ENCODE measurements around the gene VASN.

VASN gene

DNA sequence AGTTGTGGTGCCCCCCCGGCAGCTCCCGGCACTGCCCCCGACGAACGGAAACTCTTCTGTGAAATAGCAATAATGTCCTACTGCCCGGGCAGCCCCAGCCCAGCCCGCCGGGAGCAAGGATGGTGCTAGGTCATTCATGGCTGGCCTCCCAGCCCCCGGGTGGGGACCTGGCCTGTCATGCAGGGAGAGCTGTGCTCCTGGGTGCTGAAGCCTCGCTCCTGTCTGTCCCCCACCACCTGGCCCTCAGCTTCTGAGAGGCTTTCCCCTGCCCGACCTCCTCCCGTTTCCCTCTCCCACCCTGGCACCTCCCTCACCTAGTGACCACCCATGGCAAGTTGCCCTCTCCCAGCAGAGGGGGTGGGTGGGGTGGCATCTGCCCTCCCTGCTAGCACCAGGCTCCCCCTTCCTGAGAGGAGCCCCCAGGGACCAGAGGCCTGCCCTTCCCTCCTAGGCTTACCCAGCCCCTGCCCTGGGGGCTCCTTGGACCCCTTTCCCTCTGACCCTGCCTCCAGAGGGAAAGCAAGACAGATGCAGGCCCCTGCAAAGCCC, 34.0 kb upstream of the VASN start:
- DNase-seq (ENCODE audit: low spot score): no peak
- TF ChIP-seq, protein P1, sequence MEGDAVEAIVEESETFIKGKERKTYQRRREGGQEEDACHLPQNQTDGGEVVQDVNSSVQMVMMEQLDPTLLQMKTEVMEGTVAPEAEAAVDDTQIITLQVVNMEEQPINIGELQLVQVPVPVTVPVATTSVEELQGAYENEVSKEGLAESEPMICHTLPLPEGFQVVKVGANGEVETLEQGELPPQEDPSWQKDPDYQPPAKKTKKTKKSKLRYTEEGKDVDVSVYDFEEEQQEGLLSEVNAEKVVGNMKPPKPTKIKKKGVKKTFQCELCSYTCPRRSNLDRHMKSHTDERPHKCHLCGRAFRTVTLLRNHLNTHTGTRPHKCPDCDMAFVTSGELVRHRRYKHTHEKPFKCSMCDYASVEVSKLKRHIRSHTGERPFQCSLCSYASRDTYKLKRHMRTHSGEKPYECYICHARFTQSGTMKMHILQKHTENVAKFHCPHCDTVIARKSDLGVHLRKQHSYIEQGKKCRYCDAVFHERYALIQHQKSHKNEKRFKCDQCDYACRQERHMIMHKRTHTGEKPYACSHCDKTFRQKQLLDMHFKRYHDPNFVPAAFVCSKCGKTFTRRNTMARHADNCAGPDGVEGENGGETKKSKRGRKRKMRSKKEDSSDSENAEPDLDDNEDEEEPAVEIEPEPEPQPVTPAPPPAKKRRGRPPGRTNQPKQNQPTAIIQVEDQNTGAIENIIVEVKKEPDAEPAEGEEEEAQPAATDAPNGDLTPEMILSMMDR (IDR thresholded peaks at IDR 0.05; ENCODE audit: extremely low read depth, insufficient read depth, missing control alignments): no peak
- in situ Hi-C loops (cut with MboI; ENCODE audit: low pct_unique_long_range_greater_than_20kb, low sequenced_read_pairs, unreplicated experiment): no loop called here

DNA sequence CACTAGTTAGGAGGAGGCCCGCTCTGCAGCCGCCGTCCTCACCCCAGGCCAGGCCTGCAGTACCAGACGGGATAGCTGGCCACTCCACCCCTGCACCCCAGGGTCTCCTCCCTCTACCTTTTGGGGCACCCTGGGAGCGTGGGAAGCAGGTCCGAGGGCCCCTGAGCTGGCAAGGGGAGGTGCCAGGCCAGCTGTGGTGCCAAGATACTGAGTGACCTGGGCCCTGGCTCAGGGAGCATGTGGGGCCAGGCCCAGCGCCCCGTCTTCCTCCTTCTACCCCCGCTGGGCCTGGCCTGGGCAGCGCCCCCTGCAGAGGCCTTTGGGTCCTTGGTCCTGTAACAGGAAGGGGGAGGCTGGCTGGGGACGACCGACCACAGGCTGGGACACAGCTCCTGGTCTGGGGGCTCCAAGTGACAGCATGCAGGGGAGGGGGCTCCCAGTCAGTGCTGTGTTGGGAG, 33.5 kb upstream of the VASN start:
- in situ Hi-C loops (cut with MboI; ENCODE audit: low pct_unique_long_range_greater_than_20kb, low sequenced_read_pairs, unreplicated experiment): no loop called here
- TF ChIP-seq, protein P1 (IDR thresholded peaks at IDR 0.05; ENCODE audit: extremely low read depth, insufficient read depth, missing control alignments): no peak
- no peak for DNase-seq (ENCODE audit: low spot score)

DNA sequence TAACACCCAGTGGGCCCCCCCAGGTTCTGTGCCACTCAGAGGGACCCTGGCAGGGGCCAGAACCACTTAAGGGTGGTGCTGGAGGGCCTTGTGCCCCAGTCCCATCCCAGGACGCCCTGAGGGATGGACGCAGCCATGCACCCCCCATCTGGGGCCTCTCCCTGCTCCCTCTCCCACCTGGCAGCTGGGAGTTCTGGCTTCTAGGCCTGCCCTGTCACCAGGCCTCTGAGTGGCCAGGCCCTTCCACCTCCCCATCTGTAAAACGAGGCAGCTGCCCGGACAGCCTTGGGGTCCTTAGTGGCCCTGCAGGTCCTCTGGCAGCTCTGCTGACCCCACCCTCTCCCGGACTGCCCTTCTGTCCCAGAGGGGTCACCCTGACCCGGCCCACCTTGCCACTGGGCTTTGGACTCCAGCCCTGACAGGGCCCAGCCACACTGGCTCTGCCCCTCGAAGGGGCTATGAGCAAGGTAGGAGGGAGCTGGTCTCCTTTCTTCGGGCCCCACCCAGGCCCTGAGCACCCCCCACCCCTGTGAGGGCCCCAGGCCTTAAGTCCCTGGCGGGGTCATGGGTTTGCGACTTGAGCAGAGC, 32.8 kb upstream of the VASN start:
- DNase-seq (ENCODE audit: low spot score): no peak
- TF ChIP-seq, protein P1 (IDR thresholded peaks at IDR 0.05; ENCODE audit: extremely low read depth, insufficient read depth, missing control alignments): no peak
- in situ Hi-C loops (cut with MboI; ENCODE audit: low pct_unique_long_range_greater_than_20kb, low sequenced_read_pairs, unreplicated experiment): no loop called here

DNA sequence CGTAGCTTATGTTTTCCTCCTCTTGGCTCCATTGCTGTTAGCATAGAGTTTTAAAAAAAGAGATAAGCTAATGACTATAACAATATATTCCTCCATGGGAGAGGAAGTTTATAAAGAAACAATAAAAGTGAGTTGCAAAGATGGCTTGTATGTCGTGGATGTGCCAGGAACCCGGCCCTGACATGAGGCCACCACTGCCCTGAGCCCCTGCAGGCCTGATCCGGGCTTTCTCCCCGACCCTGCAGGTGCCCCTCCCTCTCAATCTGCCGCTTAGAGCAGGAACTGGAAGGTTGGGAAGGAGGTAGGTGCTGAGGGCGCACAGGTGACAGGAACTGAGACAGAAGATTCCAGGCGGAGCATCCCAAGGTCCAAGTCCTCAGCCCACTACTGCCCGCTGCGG, 32.2 kb upstream of the VASN start:
- DNase-seq (ENCODE audit: low spot score): no peak
- in situ Hi-C loops (cut with MboI; ENCODE audit: low pct_unique_long_range_greater_than_20kb, low sequenced_read_pairs, unreplicated experiment): no loop called here
- TF ChIP-seq, protein P1 (IDR thresholded peaks at IDR 0.05; ENCODE audit: extremely low read depth, insufficient read depth, missing control alignments): no peak

DNA sequence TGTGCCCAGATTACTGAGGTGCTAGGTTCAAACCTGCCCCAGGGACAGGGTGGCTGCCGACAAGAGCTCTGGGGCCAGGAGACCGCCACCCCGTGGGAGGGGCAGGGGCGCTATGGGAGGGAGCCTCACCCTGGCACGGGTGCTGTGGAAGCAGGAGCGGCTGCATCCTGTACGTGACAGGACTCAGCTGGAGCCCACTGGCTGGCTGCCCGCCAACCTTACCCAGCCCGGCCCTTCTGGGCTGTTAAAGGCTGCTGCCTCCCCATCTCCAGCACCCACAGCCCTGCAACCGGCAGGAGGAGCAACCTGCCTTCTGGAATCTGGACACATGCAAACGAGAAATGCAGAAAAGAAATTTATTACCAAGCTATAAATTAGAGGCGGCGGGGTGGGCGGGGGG, 31.7 kb upstream of the VASN start:
- no peak for DNase-seq (ENCODE audit: low spot score)
- in situ Hi-C loops (cut with MboI; ENCODE audit: low pct_unique_long_range_greater_than_20kb, low sequenced_read_pairs, unreplicated experiment): no loop called here
- TF ChIP-seq, protein P1 (IDR thresholded peaks at IDR 0.05; ENCODE audit: extremely low read depth, insufficient read depth, missing control alignments): no peak

DNA sequence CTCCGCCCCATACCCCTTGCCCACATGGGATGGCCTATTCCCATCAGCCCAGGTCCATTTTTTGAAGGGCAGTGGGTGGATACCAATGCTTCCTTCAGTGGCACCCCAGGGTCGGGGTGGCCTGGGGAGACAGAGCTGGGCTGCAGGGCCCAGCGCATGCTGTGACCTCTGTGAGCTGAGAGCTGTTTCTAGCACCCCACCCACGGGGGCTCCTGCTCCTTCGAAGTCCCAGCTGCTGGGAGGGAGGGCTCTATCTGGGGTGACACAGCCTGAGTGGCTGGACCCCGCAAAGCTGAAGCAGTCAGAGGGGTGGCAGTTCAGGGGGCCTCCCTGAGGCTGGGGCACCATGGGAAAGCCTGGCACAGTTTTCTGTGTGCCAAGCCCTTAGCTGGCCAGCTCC, 31.2 kb upstream of the VASN start:
- TF ChIP-seq, protein P1 (IDR thresholded peaks at IDR 0.05; ENCODE audit: extremely low read depth, insufficient read depth, missing control alignments): no peak
- in situ Hi-C loops (cut with MboI; ENCODE audit: low pct_unique_long_range_greater_than_20kb, low sequenced_read_pairs, unreplicated experiment): no loop called here
- no peak for DNase-seq (ENCODE audit: low spot score)
